ENCODE data around the gene TNMD.

GRCh38 chrX:100606753-100607152 is 22.0 kb downstream of the TNMD start:
- TF ChIP-seq CTCF (IDR thresholded peaks at IDR 0.05; ENCODE audit: low read depth, low read length) (no peak), MYC (IDR thresholded peaks at IDR 0.05; ENCODE audit: low read depth, low read length) (no peak), MAX (IDR thresholded peaks at IDR 0.05; ENCODE audit: low read depth, low read length) (no peak), POLR2A (IDR thresholded peaks at IDR 0.05; ENCODE audit: extremely low read depth, insufficient read length) (no peak)
